SK-N-MC (cell line): ENCODE measurements around the gene ORM1.

ENCODE experiments used
- DNase-seq: peaks from one replicate; pipeline ENCODE4 v3.0.0-alpha.2; 2011; ENCODE audit warnings: low read depth, low spot score
- H3K27ac ChIP-seq: fragments of 200-600 bp; sonication (generic); 2 replicates; pipeline ENCODE4 v1.5.1; 2016; ENCODE audit warnings: mixed run types
- H3K36me3 ChIP-seq: fragments of 200-600 bp; sonication (generic); 2 replicates; pipeline ENCODE4 v1.6.1; 2017; ENCODE audit warnings: antibody characterized with exemption, low read length, mixed read lengths; ENCODE audit not compliant: insufficient read depth
- H3K4me3 ChIP-seq: fragments of 200-600 bp; sonication (generic); 2 replicates; pipeline ENCODE4 v1.5.1; 2016
- H3K9ac ChIP-seq: fragments of 200-600 bp; sonication (generic); 2 replicates; pipeline ENCODE4 v1.8.0; 2017; ENCODE audit warnings: mixed run types, mixed read lengths; ENCODE audit not compliant: insufficient read length
- H3K9me3 ChIP-seq: fragments of 200-600 bp; sonication (generic); 2 replicates; pipeline ENCODE4 v1.6.1; 2017; ENCODE audit warnings: low read depth, mild to moderate bottlenecking, antibody characterized with exemption, low read length, moderate library complexity, mixed read lengths
- EZH2 ChIP-seq: fragments of 200-600 bp; sonication (generic); IDR thresholded peaks from one replicate; pipeline ENCODE4 v1.6.1; 2017; ENCODE audit warnings: antibody characterized with exemption
- FOXP2 ChIP-seq: optimal IDR thresholded peaks from 2 replicates; pipeline ENCODE3; 2011; ENCODE audit warnings: mild to moderate bottlenecking, moderate library complexity; ENCODE audit not compliant: insufficient read depth; ENCODE audit errors: extremely low read length, control extremely low read depth
- POLR2AphosphoS5 ChIP-seq: IDR thresholded peaks from 2 replicates; pipeline ENCODE4 v1.6.1; 2012; ENCODE audit warnings: mild to moderate bottlenecking, low read depth, low read length, borderline replicate concordance

Gene ORM1

GRCh38 chr9:114367772-114368569 lies 45.1 kb downstream of the ORM1 start:
- Histone ChIP-seq H3K4me3 (no peak overlapping the region), H3K9ac (no peak overlapping the region), H3K36me3 (peaks cover 45% of the 10 kb centered on the region), H3K9me3 (no peaks in the 10 kb centered on the region), H3K27ac (no peak overlapping the region)
- no peak for DNase-seq
- TF ChIP-seq POLR2AphosphoS5 = no peak

- Histone ChIP-seq H3K9ac (no peak overlapping the region), H3K27ac (peak overlapping the region; percentile 54), H3K4me3 (no peak overlapping the region), H3K36me3 (peaks cover 40% of the 10 kb centered on the region), H3K9me3 (no peaks in the 10 kb centered on the region)
- no peak for DNase-seq
- TF ChIP-seq EZH2 = no peak
- no peak for TF ChIP-seq POLR2AphosphoS5
- no peak for TF ChIP-seq FOXP2
Measured at GRCh38 chr9:114369216-114370130, 46.6 kb downstream of the ORM1 start.

GRCh38 chr9:114370251-114370967 lies 47.5 kb downstream of the ORM1 start:
- no peak for DNase-seq
- Histone ChIP-seq H3K36me3 (peaks cover 33% of the 10 kb centered on the region; the same call in 1 of the 2 replicates), H3K4me3 (peak overlapping the region; percentile 16), H3K9me3 (no peaks in the 10 kb centered on the region), H3K27ac (peak overlapping the region; percentile 52), H3K9ac (no peak overlapping the region)
- no peak for TF ChIP-seq POLR2AphosphoS5
- no peak for TF ChIP-seq FOXP2
- no peak for TF ChIP-seq EZH2

GRCh38 chr9:114370968-114371320 lies 48.0 kb downstream of the ORM1 start:
- peaks cover 29% of the 10 kb centered on the region; the same call in 1 of the 2 replicates for H3K36me3 ChIP-seq
- H3K27ac ChIP-seq = no peak overlapping the region
- TF ChIP-seq EZH2 (no peak), POLR2AphosphoS5 (no peak), FOXP2 (no peak)
- no peaks in the 10 kb centered on the region for H3K9me3 ChIP-seq
- no peak for DNase-seq
- no peak overlapping the region for H3K9ac ChIP-seq
- no peak overlapping the region for H3K4me3 ChIP-seq

- no peak for TF ChIP-seq EZH2
- TF ChIP-seq FOXP2 = no peak
- no peak for TF ChIP-seq POLR2AphosphoS5
- 0 out of 2 replicates have a peak overlapping the region, but pooled peaks have one; percentile 79 for H3K27ac ChIP-seq
Measured at GRCh38 chr9:114371343-114371944, 48.5 kb downstream of the ORM1 start.

GRCh38 chr9:114371973-114372917 lies 49.3 kb downstream of the ORM1 start:
- Histone ChIP-seq H3K9ac (no peak overlapping the region), H3K9me3 (no peaks in the 10 kb centered on the region), H3K27ac (peak overlapping the region; percentile 79), H3K36me3 (peaks cover 37% of the 10 kb centered on the region; the same call in 1 of the 2 replicates), H3K4me3 (peak overlapping the region; percentile 43)
- no peak for DNase-seq
- TF ChIP-seq FOXP2 = peak; percentile 68
- TF ChIP-seq POLR2AphosphoS5 = peak; percentile 55
- TF ChIP-seq EZH2 = no peak

More at GRCh38 chr9:114371343-114371944, 48.5 kb downstream of the ORM1 start:
- no peak for DNase-seq
- H3K36me3 ChIP-seq = peaks cover 31% of the 10 kb centered on the region; the same call in 1 of the 2 replicates
- no peak overlapping the region for H3K9ac ChIP-seq
- H3K4me3 ChIP-seq = peak overlapping the region; percentile 43
- no peaks in the 10 kb centered on the region for H3K9me3 ChIP-seq

- Histone ChIP-seq H3K36me3 (peaks cover 35% of the 10 kb centered on the region; the same call in 1 of the 2 replicates), H3K4me3 (no peak overlapping the region), H3K9me3 (no peaks in the 10 kb centered on the region), H3K27ac (no peak overlapping the region), H3K9ac (no peak overlapping the region)
- no peak for DNase-seq
- no peak for TF ChIP-seq FOXP2
- TF ChIP-seq POLR2AphosphoS5 = no peak
- TF ChIP-seq EZH2 = no peak
Measured at GRCh38 chr9:114372921-114373448, 50.1 kb downstream of the ORM1 start.
